Body of pancreas (tissue), 4 donors: ENCODE data around the gene SCN9A.
A peak's percentile ranks its signal among the peaks of the same experiment; 100 is the strongest.

ENCODE experiments used
- CTCF ChIP-seq, 7 experiments: fragments of 450-650 bp in 4 of 7; fragments of 200-600 bp in 3 of 7; sonication (generic) in 3 of 7; IDR thresholded peaks; one replicate each; pipeline ENCODE4 v1.5.1; 2016 to 2019; ENCODE audit warnings: antibody characterized with exemption in 7 of 7
- POLR2A ChIP-seq, 3 donors: fragments of 450-650 bp; IDR thresholded peaks; one replicate each; pipeline ENCODE4 v1.6.1; 2016; ENCODE audit warnings: antibody characterized with exemption in 3 of 3, mild to moderate bottlenecking in 2 of 3

- TF ChIP-seq POLR2A (IDR thresholded peaks at IDR 0.05) (no peak), CTCF (IDR thresholded peaks at IDR 0.05) (peak; percentile 41 to 72 (median 61))
Observed at GRCh38 chr2:166361351-166362153, 14.2 kb downstream of the SCN9A start.
